ENCODE measurements around the gene GRK5.

The GRK5 gene

GRCh38 chr10:119243967-119244366 lies 36.6 kb downstream of the GRK5 start:
- H3F3A ChIP-seq (ENCODE audit: insufficient read depth): no peaks in the 10 kb centered on the region
- no peak overlapping the region for H2AFZ ChIP-seq (ENCODE audit: low read depth, low read length, severe bottlenecking)
- H3K4me3 ChIP-seq (ENCODE audit: insufficient read depth, low read length, poor library complexity, severe bottlenecking): no peak overlapping the region
- H3K9ac ChIP-seq (ENCODE audit: low read length): no peak overlapping the region
- TF ChIP-seq EZH2phosphoT487 (conservative IDR thresholded peaks at IDR 0.05; ENCODE audit: low read length) (no peak), CTCF (IDR thresholded peaks at IDR 0.05; ENCODE audit: insufficient read depth, low read length, poor library complexity, severe bottlenecking) (no peak)
- H3K9me3 ChIP-seq (ENCODE audit: insufficient read depth, low read length): no peaks in the 10 kb centered on the region
- H3K9me2 ChIP-seq (replicated peaks; ENCODE audit: insufficient read depth, low read length): no peaks in the 10 kb centered on the region
- no peak overlapping the region for H3K27ac ChIP-seq (ENCODE audit: low read depth, low read length)
- H3K79me2 ChIP-seq (ENCODE audit: insufficient read depth, low read length): no peaks in the 10 kb centered on the region
- no peaks in the 10 kb centered on the region for H3K27me3 ChIP-seq (ENCODE audit: low read length)
- no peaks in the 10 kb centered on the region for H4K20me1 ChIP-seq (ENCODE audit: low read depth, low read length)
- no peak overlapping the region for H3K4me2 ChIP-seq (ENCODE audit: low read depth, low read length, poor library complexity, severe bottlenecking)
- no peaks in the 10 kb centered on the region for H3K36me3 ChIP-seq (ENCODE audit: low read length)

DNA sequence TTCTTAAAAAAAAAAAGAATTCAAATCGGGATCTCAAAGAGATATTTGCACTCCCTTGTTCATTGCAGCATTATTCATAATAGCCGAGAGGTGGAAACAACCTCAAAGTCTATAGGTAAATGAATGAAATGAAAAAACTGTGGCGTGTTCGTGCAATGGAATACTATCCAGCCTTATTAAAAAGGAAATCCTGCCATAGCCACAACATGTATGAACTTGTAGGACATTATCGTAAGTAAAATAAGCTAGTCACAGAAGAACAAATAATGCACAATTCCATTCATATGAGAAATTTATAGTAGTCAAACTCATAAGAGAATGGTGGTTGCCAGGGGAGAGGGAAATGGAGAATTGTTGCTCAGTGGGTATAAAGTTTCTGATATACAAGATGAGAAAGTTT lies 37.9 kb downstream of the GRK5 start:
- TF ChIP-seq CTCF (IDR thresholded peaks at IDR 0.05; ENCODE audit: insufficient read depth, low read length, poor library complexity, severe bottlenecking): no peak
- no peak for TF ChIP-seq EZH2phosphoT487 (conservative IDR thresholded peaks at IDR 0.05; ENCODE audit: low read length)
- Histone ChIP-seq H2AFZ (ENCODE audit: low read depth, low read length, severe bottlenecking) (no peak overlapping the region), H3K79me2 (ENCODE audit: insufficient read depth, low read length) (no peaks in the 10 kb centered on the region), H3K9me2 (replicated peaks; ENCODE audit: insufficient read depth, low read length) (no peaks in the 10 kb centered on the region), H3K27me3 (ENCODE audit: low read length) (no peaks in the 10 kb centered on the region), H4K20me1 (ENCODE audit: low read depth, low read length) (no peaks in the 10 kb centered on the region), H3K36me3 (ENCODE audit: low read length) (no peaks in the 10 kb centered on the region), H3K9me3 (ENCODE audit: insufficient read depth, low read length) (no peaks in the 10 kb centered on the region), H3F3A (ENCODE audit: insufficient read depth) (no peaks in the 10 kb centered on the region), H3K4me3 (ENCODE audit: insufficient read depth, low read length, poor library complexity, severe bottlenecking) (no peak overlapping the region), H3K4me2 (ENCODE audit: low read depth, low read length, poor library complexity, severe bottlenecking) (no peak overlapping the region), H3K27ac (ENCODE audit: low read depth, low read length) (no peak overlapping the region), H3K9ac (ENCODE audit: low read length) (no peak overlapping the region)

GRCh38 chr10:119246862-119247549 lies 39.6 kb downstream of the GRK5 start:
- Histone ChIP-seq H3K9me3 (ENCODE audit: insufficient read depth, low read length) (no peaks in the 10 kb centered on the region), H2AFZ (ENCODE audit: low read depth, low read length, severe bottlenecking) (no peak overlapping the region), H3K27me3 (ENCODE audit: low read length) (no peaks in the 10 kb centered on the region), H3K4me3 (ENCODE audit: insufficient read depth, low read length, poor library complexity, severe bottlenecking) (no peak overlapping the region), H4K20me1 (ENCODE audit: low read depth, low read length) (no peaks in the 10 kb centered on the region), H3K27ac (ENCODE audit: low read depth, low read length) (no peak overlapping the region), H3K4me2 (ENCODE audit: low read depth, low read length, poor library complexity, severe bottlenecking) (no peak overlapping the region), H3K79me2 (ENCODE audit: insufficient read depth, low read length) (no peaks in the 10 kb centered on the region), H3K36me3 (ENCODE audit: low read length) (no peaks in the 10 kb centered on the region), H3K9me2 (replicated peaks; ENCODE audit: insufficient read depth, low read length) (no peaks in the 10 kb centered on the region), H3K9ac (ENCODE audit: low read length) (no peak overlapping the region), H3F3A (ENCODE audit: insufficient read depth) (no peaks in the 10 kb centered on the region)
- TF ChIP-seq EZH2phosphoT487 (conservative IDR thresholded peaks at IDR 0.05; ENCODE audit: low read length): no peak
- TF ChIP-seq CTCF (IDR thresholded peaks at IDR 0.05; ENCODE audit: insufficient read depth, low read length, poor library complexity, severe bottlenecking): no peak
